Natural killer cell (primary cell): Measurements from ENCODE around the gene GAPDH. TPM values are rescaled to one million over a fixed set of nuclear protein-coding genes. Genes with fewer than 3 reads are reported as not detected.
"Not testable (repeated sequence)": the region's sequence is repeated elsewhere in the genome, so short reads cannot be mapped to it uniquely, and the experiment has no call there.

Source experiments
- ATAC-seq, 3 donors: fragments of 150-1000 bp in 2 of 3; fragments of 200-7000 bp in 1 of 3; cut with Tn5 transposase; 1 replicate in 1 of 3; 2 replicates in 2 of 3; pipeline ENCODE4 v1.10.0; 2021; ENCODE audit warnings: mild to moderate bottlenecking in 2 of 3, moderate library complexity in 2 of 3
- DNase-seq, 2 donors: peaks; one replicate each; pipeline versions ENCODE4 v3.0.0 to v3.0.0-alpha.2; 2013 to 2021; ENCODE audit warnings: mixed read lengths in 1 of 2
- H3K27ac ChIP-seq: one replicate; pipeline ENCODE4 v1.5.1; 2013; ENCODE audit warnings: mild to moderate bottlenecking, low read length
- H3K27me3 ChIP-seq: one replicate; pipeline ENCODE4 v1.6.1; 2013; ENCODE audit warnings: low read length; ENCODE audit not compliant: control insufficient read depth, insufficient read depth
- H3K36me3 ChIP-seq: one replicate; pipeline ENCODE4 v1.6.1; 2013; ENCODE audit warnings: low read length; ENCODE audit not compliant: control insufficient read depth, insufficient read depth
- H3K4me1 ChIP-seq: one replicate; pipeline ENCODE4 v1.6.1; 2013; ENCODE audit warnings: low read length; ENCODE audit not compliant: control insufficient read depth, insufficient read depth
- H3K4me3 ChIP-seq: one replicate; pipeline ENCODE4 v1.5.1; 2013; ENCODE audit warnings: low read length
- H3K9me3 ChIP-seq: one replicate; pipeline ENCODE4 v1.6.1; 2013; ENCODE audit warnings: low read length; ENCODE audit not compliant: control insufficient read depth, insufficient read depth
- H3K27ac Mint-ChIP-seq, 2 donors: one replicate each; pipeline ENCODE4 v1.8.0; 2022; ENCODE audit warnings: mild to moderate bottlenecking in 2 of 2, mixed read lengths in 2 of 2, moderate library complexity in 1 of 2
- H3K27me3 Mint-ChIP-seq, 2 donors: one replicate each; pipeline ENCODE4 v1.8.0; 2022; ENCODE audit warnings: low read depth in 2 of 2, mixed read lengths in 2 of 2
- H3K36me3 Mint-ChIP-seq: one replicate; pipeline ENCODE4 v1.8.0; 2022; ENCODE audit warnings: mixed read lengths
- H3K4me1 Mint-ChIP-seq, 2 donors: one replicate each; pipeline ENCODE4 v1.8.0; 2022; ENCODE audit warnings: mixed read lengths in 2 of 2
- H3K4me3 Mint-ChIP-seq: one replicate; pipeline ENCODE4 v1.8.0; 2022; ENCODE audit warnings: mild to moderate bottlenecking, moderate library complexity, mixed read lengths
- H3K9me3 Mint-ChIP-seq, 2 donors: one replicate each; pipeline ENCODE4 v1.8.0; 2022; ENCODE audit warnings: mixed read lengths in 2 of 2
- whole genome bisulfite sequencing: methylation state at CpG from one replicate; pipeline ENCODE4 v1.1.7; 2013; ENCODE audit warnings: missing lambda C conversion rate; ENCODE audit not compliant: insufficient coverage; 5-methylcytosine and 5-hydroxymethylcytosine counted together
- intact Hi-C: fragments of 100-400 bp; cut with micrococcal nuclease; formaldehyde crosslinking; loops from one replicate; pipeline ENCODE4 v1.14.2; 2022
- total RNA-seq, 4 donors: library from RNA; stranded (reverse); fragments of 120-200 nt in 1 of 4; gene quantifications; one replicate each; pipeline versions ENCODE4 v1.2.3 to v1.2.4, GENCODE V29; 2013 to 2022
- TF ChIP-seq, protein P1 (sequence below): fragments of 200-600 bp; IDR thresholded peaks from one replicate; pipeline ENCODE4 v1.8.0; 2022; ENCODE audit warnings: antibody characterized with exemption

The GAPDH gene
- total RNA-seq, 3 donors from 2014 or later (not counting 1 experiment from before 2014, with no cell fraction given), result 606 to 729 (median 642) TPM

DNA sequence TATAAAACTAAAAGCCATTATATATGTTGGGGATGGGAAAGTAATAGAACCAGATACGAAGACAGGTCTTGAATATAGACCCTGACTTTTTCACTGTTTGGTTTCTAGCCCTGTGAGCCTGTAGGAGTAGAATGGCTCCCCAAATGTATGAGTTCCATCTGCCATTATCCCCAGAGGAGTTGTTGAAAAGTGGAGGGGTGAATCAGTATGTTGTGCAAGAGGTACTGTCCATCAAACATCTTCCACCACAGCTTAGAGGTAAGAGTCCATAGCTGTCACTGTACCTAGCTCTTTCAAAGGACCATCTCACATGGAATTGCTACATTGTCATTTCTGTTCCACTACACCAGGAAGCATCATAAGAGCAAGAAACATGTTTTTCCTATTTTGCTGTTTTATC, 39.3 kb upstream of the GAPDH start:
- peak overlapping the region; percentile 81 for H3K4me3 ChIP-seq
- H3K4me1 ChIP-seq, result peaks cover 22% of the 10 kb centered on the region
- Mint-ChIP-seq H3K4me1 (peaks cover 38% of the 10 kb centered on the region in 2 donors), H3K4me3 (peak overlapping the region; percentile 94), H3K27ac (peak overlapping the region; percentile 97), H3K27me3 (no peaks in the 10 kb centered on the region), H3K9me3 (no peaks in the 10 kb centered on the region), H3K36me3 (no peaks in the 10 kb centered on the region)
- H3K27ac ChIP-seq, result peak overlapping the region; percentile 68
- TF ChIP-seq, protein P1, sequence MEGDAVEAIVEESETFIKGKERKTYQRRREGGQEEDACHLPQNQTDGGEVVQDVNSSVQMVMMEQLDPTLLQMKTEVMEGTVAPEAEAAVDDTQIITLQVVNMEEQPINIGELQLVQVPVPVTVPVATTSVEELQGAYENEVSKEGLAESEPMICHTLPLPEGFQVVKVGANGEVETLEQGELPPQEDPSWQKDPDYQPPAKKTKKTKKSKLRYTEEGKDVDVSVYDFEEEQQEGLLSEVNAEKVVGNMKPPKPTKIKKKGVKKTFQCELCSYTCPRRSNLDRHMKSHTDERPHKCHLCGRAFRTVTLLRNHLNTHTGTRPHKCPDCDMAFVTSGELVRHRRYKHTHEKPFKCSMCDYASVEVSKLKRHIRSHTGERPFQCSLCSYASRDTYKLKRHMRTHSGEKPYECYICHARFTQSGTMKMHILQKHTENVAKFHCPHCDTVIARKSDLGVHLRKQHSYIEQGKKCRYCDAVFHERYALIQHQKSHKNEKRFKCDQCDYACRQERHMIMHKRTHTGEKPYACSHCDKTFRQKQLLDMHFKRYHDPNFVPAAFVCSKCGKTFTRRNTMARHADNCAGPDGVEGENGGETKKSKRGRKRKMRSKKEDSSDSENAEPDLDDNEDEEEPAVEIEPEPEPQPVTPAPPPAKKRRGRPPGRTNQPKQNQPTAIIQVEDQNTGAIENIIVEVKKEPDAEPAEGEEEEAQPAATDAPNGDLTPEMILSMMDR, result no peak
- intact Hi-C loops, result loop anchor here (1.0 to 10.0 kb wide), 3 partner anchors 25 to 190 kb away; partner anchors contain the start of genes TAPBPL, VAMP1 and ZNF384
- no peaks in the 10 kb centered on the region for H3K27me3 ChIP-seq
- peaks cover 33% of the 10 kb centered on the region for H3K36me3 ChIP-seq
- ATAC-seq (no peak), DNase-seq (no peak)
- 82% methylated on average over 1 of the region's 1 CpG for WGBS
- H3K9me3 ChIP-seq, result no peaks in the 10 kb centered on the region

DNA sequence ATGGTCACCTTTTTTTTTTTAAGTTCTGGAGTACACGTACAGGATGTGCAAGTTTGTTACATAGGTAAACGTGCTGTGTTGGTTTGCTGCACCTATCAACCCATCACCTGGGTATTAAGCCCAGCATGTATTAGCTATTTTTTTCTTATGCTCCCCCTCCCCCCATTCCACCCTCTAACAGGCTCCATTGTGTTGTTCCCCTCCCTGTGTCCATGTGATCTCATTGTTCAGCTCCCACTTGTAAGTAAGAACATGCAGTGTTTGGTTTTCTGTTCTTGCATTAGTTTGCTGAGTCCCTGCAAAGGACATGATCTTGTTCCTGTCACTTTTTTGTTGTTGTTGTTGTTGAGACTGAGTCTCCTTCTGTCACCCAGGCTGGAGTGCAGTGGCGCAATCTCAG, 37.0 kb upstream of the GAPDH start:
- H3K4me3 Mint-ChIP-seq, H3K9me3 ChIP-seq, H3K27ac ChIP-seq, H3K27me3 ChIP-seq, ATAC-seq, H3K4me3 ChIP-seq, DNase-seq, H3K27ac Mint-ChIP-seq, H3K27me3 Mint-ChIP-seq, H3K9me3 Mint-ChIP-seq, H3K36me3 Mint-ChIP-seq: not testable (repeated sequence)
- peaks cover 32 to 36% of the 10 kb centered on the region in 2 donors for H3K4me1 Mint-ChIP-seq
- Histone ChIP-seq H3K36me3 (peaks cover 26% of the 10 kb centered on the region), H3K4me1 (peaks cover 20% of the 10 kb centered on the region)
- 91% methylated on average over 3 of the region's 3 CpGs for WGBS
- intact Hi-C loops, result loop anchor here (10.0 kb wide), 1 partner anchor 188 kb away; the partner anchor contains the start of gene ZNF384

DNA sequence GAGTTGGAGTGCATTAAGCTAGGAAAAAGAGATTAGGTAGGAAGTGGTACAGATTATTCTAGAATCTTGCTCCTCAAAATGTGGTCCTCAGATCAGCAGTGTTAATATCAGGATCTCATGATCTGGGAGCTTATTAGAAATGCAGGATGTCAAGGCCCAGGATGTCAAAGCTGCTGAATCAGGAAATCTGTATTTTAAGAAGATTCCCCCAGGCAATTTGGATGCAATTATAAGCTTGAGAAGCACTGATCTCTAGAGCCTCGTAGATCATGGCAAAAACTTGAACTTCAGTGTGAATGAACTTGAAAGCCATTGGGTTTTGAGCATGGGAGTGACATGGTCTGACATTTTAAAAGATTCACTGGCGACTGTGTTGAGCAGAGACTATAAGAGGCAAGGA, 33.9 kb upstream of the GAPDH start:
- WGBS, result 99% methylated on average over 2 of the region's 2 CpGs
- Histone ChIP-seq H3K27ac (no peak overlapping the region), H3K4me3 (no peak overlapping the region), H3K27me3 (no peaks in the 10 kb centered on the region), H3K9me3 (no peaks in the 10 kb centered on the region), H3K36me3 (peaks cover 27% of the 10 kb centered on the region), H3K4me1 (peaks cover 11% of the 10 kb centered on the region)
- intact Hi-C loops, result no loop called here
- Mint-ChIP-seq H3K4me3 (no peak overlapping the region), H3K27me3 (no peaks in the 10 kb centered on the region), H3K27ac (no peak overlapping the region), H3K36me3 (no peaks in the 10 kb centered on the region), H3K4me1 (peaks cover 4 to 9% of the 10 kb centered on the region in 2 donors), H3K9me3 (no peaks in the 10 kb centered on the region)
- DNase-seq, result no peak
- no peak for ATAC-seq
- TF ChIP-seq, protein P1, result no peak

DNA sequence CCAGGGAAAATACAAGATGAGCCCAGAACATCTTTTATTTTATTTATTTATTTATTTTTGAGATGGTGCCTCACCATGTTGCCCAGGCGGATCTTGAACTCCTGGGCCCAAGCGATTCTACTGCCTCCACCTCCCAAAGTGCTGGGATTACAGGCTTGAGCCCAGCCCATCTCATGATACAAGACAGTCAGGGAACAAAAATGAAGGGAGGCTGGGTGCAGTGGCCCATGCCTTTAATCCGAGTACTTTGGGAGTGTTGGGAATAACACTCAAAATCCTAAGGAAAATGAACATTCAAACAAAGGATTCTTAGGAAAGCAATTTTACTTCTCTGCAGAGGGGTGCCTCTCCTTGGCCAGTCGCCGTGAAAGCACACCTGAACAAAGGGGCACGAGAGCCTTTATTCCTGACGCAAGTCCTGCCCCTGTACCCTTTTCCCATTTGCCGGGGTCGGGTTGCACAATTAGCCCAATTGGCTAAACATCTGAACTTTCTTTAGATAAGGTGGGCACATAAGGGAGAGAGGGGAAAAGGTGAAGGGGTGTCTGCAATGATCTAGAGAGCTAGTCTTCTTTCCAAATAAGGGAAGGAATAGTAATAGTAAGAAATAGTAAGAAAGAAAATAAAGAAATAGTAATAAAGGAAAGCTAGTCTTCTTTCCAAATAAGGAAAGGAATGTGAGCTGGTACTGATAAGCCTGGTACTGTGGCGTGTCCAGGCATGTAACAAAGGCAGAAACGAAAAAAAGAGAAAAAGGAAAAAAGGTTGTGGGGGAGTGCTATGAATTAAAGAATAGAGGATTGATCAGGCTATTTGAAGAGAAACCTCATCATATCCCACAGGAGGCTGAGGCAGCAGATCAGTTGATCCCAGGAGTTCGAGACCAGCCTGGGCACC, 27.0 kb upstream of the GAPDH start:
- intact Hi-C loops, result no loop called here
- Mint-ChIP-seq H3K27me3 (no peaks in the 10 kb centered on the region), H3K4me3 (no peak overlapping the region), H3K27ac (no peak overlapping the region), H3K9me3 (no peaks in the 10 kb centered on the region), H3K36me3 (peaks cover 2% of the 10 kb centered on the region), H3K4me1 (peaks cover 8% of the 10 kb centered on the region in 2 donors)
- H3K4me3 ChIP-seq, result no peak overlapping the region
- H3K36me3 ChIP-seq, result peaks cover 27% of the 10 kb centered on the region
- H3K27me3 ChIP-seq, result no peaks in the 10 kb centered on the region
- ATAC-seq, result no peak
- no peak overlapping the region for H3K27ac ChIP-seq
- no peak for DNase-seq
- no peaks in the 10 kb centered on the region for H3K4me1 ChIP-seq
- no peaks in the 10 kb centered on the region for H3K9me3 ChIP-seq
- WGBS, result 96% methylated on average over 12 of the region's 12 CpGs
- TF ChIP-seq, protein P1, result no peak
